WTC11 (cell line): ENCODE data around the gene TNNI2. TPM values are rescaled to one million over a fixed set of nuclear protein-coding genes. Genes with fewer than 3 reads are reported as not detected.

Experiments used
- ATAC-seq: fragments of 200-7000 bp; cut with Tn5 transposase; 2 replicates; pipeline ENCODE4 v1.10.0; 2021; ENCODE audit warnings: mild to moderate bottlenecking, moderate library complexity
- CTCF ChIA-PET: fragments of 300-600 bp; sonication (Branson Sonifier 250); formaldehyde crosslinking; loops from one replicate; lab custom pipeline; 2021; ENCODE audit warnings: antibody characterized with exemption; lab: Charles Lee
- POLR2A ChIA-PET: fragments of 350-600 bp; sonication (Branson Sonifier 250); formaldehyde crosslinking; loops from one replicate; lab custom pipeline; 2021; ENCODE audit warnings: antibody characterized with exemption; lab: Charles Lee
- DNase-seq: peaks from one replicate; pipeline ENCODE4 v3.0.0; 2021; ENCODE audit warnings: low spot score
- H3K27ac Mint-ChIP-seq: 2 replicates; pipeline ENCODE4 v1.8.0; 2021; ENCODE audit warnings: mixed read lengths
- H3K27me3 Mint-ChIP-seq: 2 replicates; pipeline ENCODE4 v1.8.0; 2021; ENCODE audit warnings: low read depth, mild to moderate bottlenecking, moderate library complexity, mixed read lengths
- H3K36me3 Mint-ChIP-seq: 2 replicates; pipeline ENCODE4 v1.8.0; 2021; ENCODE audit warnings: mixed read lengths
- H3K4me1 Mint-ChIP-seq: 2 replicates; pipeline ENCODE4 v1.8.0; 2022; ENCODE audit warnings: mixed read lengths
- H3K4me3 Mint-ChIP-seq: 2 replicates; pipeline ENCODE4 v1.8.0; 2021; ENCODE audit warnings: mild to moderate bottlenecking, moderate library complexity, mixed read lengths
- H3K9me3 Mint-ChIP-seq: 2 replicates; pipeline ENCODE4 v1.8.0; 2021; ENCODE audit warnings: mixed read lengths
- AFF4 ChIP-seq: sonication (generic); formaldehyde crosslinking; IDR thresholded peaks from 2 replicates; pipeline ENCODE4 v1.8.1; 2023; ENCODE audit warnings: mild to moderate bottlenecking, missing genetic modification reagents, borderline replicate concordance
- ATF2 ChIP-seq: sonication (generic); formaldehyde crosslinking; IDR thresholded peaks from 2 replicates; pipeline ENCODE4 v1.8.1; 2022; ENCODE audit warnings: low read depth, missing genetic modification reagents, borderline replicate concordance
- CBFB ChIP-seq: sonication (generic); formaldehyde crosslinking; IDR thresholded peaks from 2 replicates; pipeline ENCODE4 v1.8.1; 2022; ENCODE audit warnings: mild to moderate bottlenecking, low read depth, missing genetic modification reagents
- CREB1 ChIP-seq: sonication (generic); formaldehyde crosslinking; IDR thresholded peaks from 2 replicates; pipeline ENCODE4 v1.8.0; 2023; ENCODE audit warnings: mild to moderate bottlenecking, missing genetic modification reagents
- CREM ChIP-seq: sonication (generic); formaldehyde crosslinking; IDR thresholded peaks from 2 replicates; pipeline ENCODE4 v1.8.1; 2022; ENCODE audit warnings: mild to moderate bottlenecking, missing genetic modification reagents, moderate library complexity
- CTCF ChIP-seq: fragments of 200-600 bp; IDR thresholded peaks from 2 replicates; pipeline ENCODE4 v1.8.0; 2022; ENCODE audit warnings: antibody characterized with exemption
- ERG ChIP-seq: fragments of 250-450 bp; sonication (Bioruptor Pico); IDR thresholded peaks from 2 replicates; pipeline ENCODE4 v1.8.0; 2021; ENCODE audit warnings: mild to moderate bottlenecking
- FOXK1 ChIP-seq: sonication (generic); formaldehyde crosslinking; IDR thresholded peaks from 2 replicates; pipeline ENCODE4 v1.8.0; 2022; ENCODE audit warnings: mild to moderate bottlenecking, moderate library complexity, missing genetic modification reagents
- FOXP1 ChIP-seq: sonication (generic); formaldehyde crosslinking; IDR thresholded peaks from 2 replicates; pipeline ENCODE4 v1.8.0; 2022; ENCODE audit warnings: missing genetic modification reagents, mild to moderate bottlenecking, moderate library complexity, borderline replicate concordance
- HMGA2 ChIP-seq: fragments of 250-450 bp; sonication (Bioruptor Pico); IDR thresholded peaks from 2 replicates; pipeline ENCODE4 v1.4.0; 2021; ENCODE audit warnings: mild to moderate bottlenecking, moderate library complexity
- JUN ChIP-seq: sonication (generic); formaldehyde crosslinking; IDR thresholded peaks from 2 replicates; pipeline ENCODE4 v1.8.0; 2023; ENCODE audit warnings: mild to moderate bottlenecking, missing genetic modification reagents
- MLX ChIP-seq: sonication (generic); formaldehyde crosslinking; IDR thresholded peaks from 2 replicates; pipeline ENCODE4 v1.8.1; 2023; ENCODE audit warnings: mild to moderate bottlenecking, missing genetic modification reagents, moderate library complexity
- OVOL2 ChIP-seq: fragments of 250-450 bp; sonication (Bioruptor Pico); IDR thresholded peaks from 2 replicates; pipeline ENCODE4 v1.9.0; 2021; ENCODE audit warnings: mild to moderate bottlenecking, borderline replicate concordance
- PRRX2 ChIP-seq: fragments of 250-450 bp; sonication (Bioruptor Pico); IDR thresholded peaks from 2 replicates; pipeline ENCODE4 v1.8.0; 2021; ENCODE audit warnings: mild to moderate bottlenecking
- ZNF416 ChIP-seq: fragments of 250-450 bp; sonication (Bioruptor Pico); IDR thresholded peaks from 2 replicates; pipeline ENCODE4 v1.9.0; 2021; ENCODE audit warnings: mild to moderate bottlenecking, inconsistent platforms
- ZNF423 ChIP-seq: fragments of 250-450 bp; sonication (Bioruptor Pico); IDR thresholded peaks from 2 replicates; pipeline ENCODE4 v2.1.2; 2022; ENCODE audit warnings: mild to moderate bottlenecking, moderate library complexity
- ZNF512 ChIP-seq: sonication (generic); formaldehyde crosslinking; IDR thresholded peaks from 2 replicates; pipeline ENCODE4 v1.8.1; 2022; ENCODE audit warnings: missing genetic modification reagents, borderline replicate concordance
- ZNF532 ChIP-seq: fragments of 250-450 bp; sonication (Bioruptor Pico); IDR thresholded peaks from 2 replicates; pipeline ENCODE4 v1.9.0; 2021; ENCODE audit warnings: mild to moderate bottlenecking, borderline replicate concordance
- ZNF671 ChIP-seq: fragments of 250-450 bp; sonication (Bioruptor Pico); IDR thresholded peaks from 2 replicates; pipeline ENCODE4 v1.8.0; 2021; ENCODE audit warnings: mild to moderate bottlenecking
- total RNA-seq: library from RNA; stranded (reverse); gene quantifications from 3 replicates; pipeline ENCODE4 v1.2.3, GENCODE V29; 2021

The TNNI2 gene
- total RNA-seq, 1 experiment from 2014 or later = not detected

GRCh38 chr11:1825039-1825740, 13.6 kb upstream of the TNNI2 start (continued):
- TF ChIP-seq ZNF512 (no peak), ERG (CRISPR knock-in tag) (no peak), FOXK1 (no peak), CTCF (peak; percentile 54), HMGA2 (CRISPR knock-in tag) (no peak), ZNF416 (CRISPR knock-in tag) (no peak), ZNF423 (CRISPR knock-in tag) (peak; percentile 84; the same call in 1 of the 2 replicates), MLX (CRISPR knock-in tag) (no peak), CBFB (CRISPR knock-in tag) (no peak), AFF4 (CRISPR knock-in tag) (no peak), ZNF671 (CRISPR knock-in tag) (no peak), OVOL2 (CRISPR knock-in tag) (no peak), CREB1 (CRISPR knock-in tag) (no peak), FOXP1 (CRISPR knock-in tag) (no peak), CREM (CRISPR knock-in tag) (no peak)
- TF ChIP-seq, all 79 proteins: peak for 5

- peaks cover 2% of the 10 kb centered on the region; the same call in 1 of the 2 replicates for H3K4me1 Mint-ChIP-seq
- ChIA-PET CTCF (interaction anchor here (0.6 to 5.6 kb wide), 34 partner anchors 8 to 330 kb away, joined by 3 to 93 read pairs (median 7); partner anchors contain the start of genes SYT8 and TNNT3), POLR2A (no interaction called here)
- no peaks in the 10 kb centered on the region; the same call in none of the 2 replicates for H3K27me3 Mint-ChIP-seq
- no peak for DNase-seq
- H3K9me3 Mint-ChIP-seq = peaks cover 11% of the 10 kb centered on the region; the same call in 1 of the 2 replicates
- H3K27ac Mint-ChIP-seq = no peak overlapping the region
- no peak for ATAC-seq
- no peak for TF ChIP-seq ZNF532 (CRISPR knock-in tag)
- TF ChIP-seq JUN (CRISPR knock-in tag) = no peak
- TF ChIP-seq PRRX2 (CRISPR knock-in tag) = no peak
- TF ChIP-seq ATF2 (CRISPR knock-in tag) = no peak
- no peak overlapping the region for H3K4me3 Mint-ChIP-seq
- no peaks in the 10 kb centered on the region for H3K36me3 Mint-ChIP-seq
These were observed 12.9 kb upstream of the TNNI2 start for GRCh38 chr11:1825785-1826451.
